IMR-90 (cell line): ENCODE measurements around the gene PTBP2. TPM values are rescaled to one million over a fixed set of nuclear protein-coding genes. Genes with fewer than 3 reads are reported as not detected.

Experiments used
- ATAC-seq: fragments of 200-7000 bp; cut with Tn5 transposase; 2 replicates; pipeline ENCODE4 v1.9.1; 2020; ENCODE audit warnings: low read depth, mild to moderate bottlenecking, moderate library complexity
- BruUV-seq: library from RNA; stranded (reverse); fragments of 400-500 nt; replicated peaks from 2 replicates; lab custom pipeline; 2021; lab: Mats Ljungman, UMichigan
- CTCF ChIA-PET: fragments of 300-600 bp; formaldehyde crosslinking; extraction: SDS; loops from one replicate; lab custom pipeline; 2021; ENCODE audit warnings: antibody characterized with exemption; lab: Yijun Ruan, JAX
- POLR2A ChIA-PET: fragments of 300-600 bp; sonication (Branson Sonifier 250); formaldehyde crosslinking; loops from one replicate; lab custom pipeline; 2022; ENCODE audit warnings: antibody characterized with exemption; ENCODE audit not compliant: unreplicated experiment; lab: Charles Lee
- DNase-seq: peaks from one replicate; pipeline ENCODE4 v3.0.0; 2013
- H2AFZ ChIP-seq: replicated peaks from 2 replicates; pipeline ENCODE3; 2013; ENCODE audit warnings: low read length, mild to moderate bottlenecking; ENCODE audit not compliant: poor library complexity
- H2AK5ac ChIP-seq: 2 replicates; pipeline ENCODE4 v1.6.1; 2013; ENCODE audit warnings: low read depth, low read length, inconsistent platforms
- H2AK9ac ChIP-seq: replicated peaks from 2 replicates; pipeline ENCODE3; 2013; ENCODE audit warnings: mild to moderate bottlenecking, low read depth, low read length, moderate library complexity; ENCODE audit not compliant: poor library complexity
- H2BK120ac ChIP-seq: 2 replicates; pipeline ENCODE4 v1.6.1; 2013; ENCODE audit warnings: low read depth, low read length, inconsistent platforms
- H2BK15ac ChIP-seq: 3 replicates; pipeline ENCODE4 v1.6.1; 2013; ENCODE audit warnings: low read depth, low read length, inconsistent platforms
- H2BK20ac ChIP-seq: 2 replicates; pipeline ENCODE4 v1.6.1; 2013; ENCODE audit warnings: low read depth, mild to moderate bottlenecking, inconsistent platforms, low read length, moderate library complexity
- H2BK5ac ChIP-seq: 2 replicates; pipeline ENCODE4 v1.6.1; 2013; ENCODE audit warnings: mild to moderate bottlenecking, low read depth, low read length, inconsistent platforms; ENCODE audit not compliant: poor library complexity, severe bottlenecking
- H3K14ac ChIP-seq: replicated peaks from 2 replicates; pipeline ENCODE4 v1.6.1; 2013; ENCODE audit warnings: low read depth, low read length, inconsistent platforms
- H3K18ac ChIP-seq: 2 replicates; pipeline ENCODE4 v1.6.1; 2013; ENCODE audit warnings: low read depth, low read length, control low read depth
- H3K23ac ChIP-seq: 2 replicates; pipeline ENCODE4 v1.6.1; 2013; ENCODE audit warnings: low read depth, low read length, inconsistent platforms
- H3K27ac ChIP-seq: 2 replicates; pipeline ENCODE4 v1.5.1; 2013; ENCODE audit warnings: mild to moderate bottlenecking, control low read depth, low read length; ENCODE audit not compliant: insufficient read depth
- H3K27me3 ChIP-seq: 2 replicates; pipeline ENCODE4 v1.6.1; 2013; ENCODE audit warnings: low read length; ENCODE audit not compliant: control insufficient read depth, insufficient read depth
- H3K36me3 ChIP-seq: 2 replicates; pipeline ENCODE4 v1.6.1; 2013; ENCODE audit warnings: low read length, mixed read lengths; ENCODE audit not compliant: control insufficient read depth, insufficient read depth
- H3K4ac ChIP-seq: 2 replicates; pipeline ENCODE4 v1.6.1; 2013; ENCODE audit warnings: low read depth, low read length, inconsistent platforms
- H3K4me1 ChIP-seq: 2 replicates; pipeline ENCODE4 v1.6.1; 2013; ENCODE audit warnings: low read length, mixed read lengths; ENCODE audit not compliant: control insufficient read depth, insufficient read depth
- H3K4me2 ChIP-seq: 2 replicates; pipeline ENCODE4 v1.6.1; 2013; ENCODE audit warnings: low read depth, mild to moderate bottlenecking, control low read depth, low read length, moderate library complexity
- H3K4me3 ChIP-seq: 2 replicates; pipeline ENCODE4 v1.5.1; 2013; ENCODE audit warnings: low read depth, mild to moderate bottlenecking, control low read depth, low read length, moderate library complexity; ENCODE audit not compliant: insufficient read depth
- H3K56ac ChIP-seq: 2 replicates; pipeline ENCODE4 v1.6.1; 2013; ENCODE audit warnings: low read length, inconsistent platforms; ENCODE audit not compliant: insufficient read depth; ENCODE audit errors: extremely low read depth
- H3K79me1 ChIP-seq, 2 experiments: 2 replicates each; pipeline ENCODE4 v1.6.1; 2013; ENCODE audit warnings: low read length in 2 of 2, inconsistent platforms in 1 of 2, low read depth in 1 of 2
- H3K9ac ChIP-seq: 2 replicates; pipeline ENCODE4 v1.6.1; 2013; ENCODE audit warnings: low read depth, low read length, control low read depth
- H3K9me1 ChIP-seq: 2 replicates; pipeline ENCODE4 v1.6.1; 2013; ENCODE audit warnings: low read length, inconsistent platforms; ENCODE audit not compliant: insufficient read depth
- H3K9me3 ChIP-seq: 2 replicates; pipeline ENCODE4 v1.6.1; 2013; ENCODE audit warnings: low read length; ENCODE audit not compliant: control insufficient read depth, insufficient read depth
- H4K20me1 ChIP-seq: 2 replicates; pipeline ENCODE4 v1.6.1; 2013; ENCODE audit warnings: low read length, inconsistent platforms; ENCODE audit not compliant: insufficient read depth
- H4K5ac ChIP-seq: 2 replicates; pipeline ENCODE4 v1.6.1; 2013; ENCODE audit warnings: mild to moderate bottlenecking, low read depth, low read length, control low read depth
- H4K8ac ChIP-seq, 2 experiments: 2 replicates each; pipeline ENCODE4 v1.6.1; 2013; ENCODE audit warnings: low read depth in 2 of 2, low read length in 2 of 2, control low read depth in 1 of 2, inconsistent platforms in 1 of 2
- H4K91ac ChIP-seq: 2 replicates; pipeline ENCODE4 v1.6.1; 2013; ENCODE audit warnings: low read depth, low read length, inconsistent platforms; ENCODE audit not compliant: insufficient read depth
- CEBPB ChIP-seq: IDR thresholded peaks from 2 replicates; pipeline ENCODE4 v1.6.1; 2012; ENCODE audit warnings: low read depth, low read length, improper control_type of control experiment
- MAFK ChIP-seq: IDR thresholded peaks from 2 replicates; pipeline ENCODE4 v1.6.1; 2012; ENCODE audit warnings: low read depth, low read length, improper control_type of control experiment
- WGBS, 2 experiments: methylation state at CpG; one replicate each; pipeline versions ENCODE4 v1.1.5 to v1.1.7; 2013; ENCODE audit warnings: missing lambda C conversion rate in 2 of 2; ENCODE audit not compliant: insufficient read length in 1 of 2; ENCODE audit errors: extremely low coverage in 2 of 2; 5-methylcytosine and 5-hydroxymethylcytosine counted together
- dilution Hi-C: fragments of 300-500 bp; cut with HindIII; formaldehyde crosslinking; loops from one replicate; pipeline ENCODE4 v1.14.3; 2018; ENCODE audit warnings: low sequenced_read_pairs; ENCODE audit not compliant: unreplicated experiment
- in situ Hi-C: fragments of 300-500 bp; cut with MboI; formaldehyde crosslinking; loops from 3 replicates; pipeline ENCODE4 v1.14.3; 2019; ENCODE audit warnings: low sequenced_read_pairs, inconsistent platforms, mixed read lengths
- intact Hi-C: fragments of 100-400 bp; cut with micrococcal nuclease; formaldehyde crosslinking; loops from 2 replicates; pipeline ENCODE4 v1.10.0; 2022
- polyA plus RNA-seq, 3 experiments: library from polyadenylated mRNA; depleted of rRNA; stranded (reverse); fragments of >200 nt; gene quantifications; 2 replicates each; pipeline ENCODE4 v1.2.3, GENCODE V29; 2012; ENCODE audit warnings: low replicate concordance in 1 of 3
- total RNA-seq: library from RNA; depleted of rRNA; stranded (reverse); fragments of >200 nt; gene quantifications from 2 replicates; pipeline ENCODE4 v1.2.3, GENCODE V29; 2012

The PTBP2 gene
- total and polyA plus RNA-seq, 2 of the 4 experiments (the other 2 are of a cell fraction), result 9.7 to 37.8 TPM

DNA sequence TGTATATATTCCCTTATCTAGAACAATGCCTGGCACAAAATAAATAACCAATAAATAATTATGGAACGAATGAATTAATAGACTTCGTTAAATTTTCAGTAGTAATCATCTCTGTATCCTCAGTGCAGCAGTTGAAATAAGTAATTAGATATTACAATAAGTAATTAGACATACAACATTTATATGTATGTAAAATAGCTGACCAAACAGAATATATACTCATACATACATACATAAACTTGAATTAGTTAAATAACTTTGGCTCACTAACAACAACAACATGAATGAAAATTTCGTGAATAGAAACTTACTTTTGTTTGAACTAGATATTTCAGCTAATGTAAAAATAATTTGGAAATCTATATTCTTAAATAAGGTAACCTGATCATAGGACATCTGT is 14.6 kb upstream of the PTBP2 start:
- Histone ChIP-seq H3K4me3 (no peak overlapping the region), H3K27me3 (no peaks in the 10 kb centered on the region), H3K9me3 (no peaks in the 10 kb centered on the region), H4K91ac (no peak overlapping the region), H2AFZ (no peak overlapping the region), H3K4me2 (no peak overlapping the region), H3K79me1 (no peaks in the 10 kb centered on the region), H4K5ac (no peak overlapping the region), H3K9me1 (no peaks in the 10 kb centered on the region), H3K18ac (no peak overlapping the region), H3K23ac (no peak overlapping the region), H3K4ac (no peak overlapping the region), H2BK20ac (no peak overlapping the region), H2AK9ac (no peak overlapping the region), H3K56ac (no peak overlapping the region), H2BK15ac (no peak overlapping the region), H2AK5ac (no peak overlapping the region), H4K20me1 (no peaks in the 10 kb centered on the region), H3K4me1 (no peaks in the 10 kb centered on the region), H4K8ac (no peak overlapping the region), H3K27ac (no peak overlapping the region), H3K14ac (no peak overlapping the region), H3K36me3 (no peaks in the 10 kb centered on the region), H2BK5ac (no peak overlapping the region), H2BK120ac (no peak overlapping the region), H3K9ac (no peak overlapping the region)
- no CpG with 5 or more reads among the region's 3 CpGs for whole genome bisulfite sequencing, 2 experiments
- DNase-seq (no peak), ATAC-seq (no peak)
- BruUV-seq, result no TSS peak
- ChIA-PET POLR2A (no interaction called here), CTCF (interaction anchor here (0.6 kb wide), 1 partner anchor 663 kb away, joined by 3 read pairs; no protein-coding TSS in a partner anchor)
- dilution Hi-C loops, result no loop called here
- TF ChIP-seq CEBPB (no peak), MAFK (peak; percentile 61)
- intact Hi-C loops, result no loop called here
- in situ Hi-C loops, result no loop called here
